Lower leg skin (tissue), 3 donors: ENCODE measurements around the gene ZNF365.
A peak's percentile ranks its signal among the peaks of the same experiment; 100 is the strongest.

Experiments
- POLR2A ChIP-seq, 2 donors: fragments of 450-650 bp; IDR thresholded peaks; one replicate each; pipeline ENCODE4 v1.6.1; 2016 to 2017; ENCODE audit warnings: antibody characterized with exemption in 2 of 2, mild to moderate bottlenecking in 1 of 2, moderate library complexity in 1 of 2
- TF ChIP-seq, protein P1 (sequence below), 3 donors: fragments of 450-650 bp; IDR thresholded peaks; one replicate each; pipeline ENCODE4 v1.5.1; 2016; ENCODE audit warnings: antibody characterized with exemption in 3 of 3, mild to moderate bottlenecking in 3 of 3, moderate library complexity in 2 of 3

- TF ChIP-seq POLR2A (IDR thresholded peaks at IDR 0.05), result no peak
- TF ChIP-seq, protein P1, sequence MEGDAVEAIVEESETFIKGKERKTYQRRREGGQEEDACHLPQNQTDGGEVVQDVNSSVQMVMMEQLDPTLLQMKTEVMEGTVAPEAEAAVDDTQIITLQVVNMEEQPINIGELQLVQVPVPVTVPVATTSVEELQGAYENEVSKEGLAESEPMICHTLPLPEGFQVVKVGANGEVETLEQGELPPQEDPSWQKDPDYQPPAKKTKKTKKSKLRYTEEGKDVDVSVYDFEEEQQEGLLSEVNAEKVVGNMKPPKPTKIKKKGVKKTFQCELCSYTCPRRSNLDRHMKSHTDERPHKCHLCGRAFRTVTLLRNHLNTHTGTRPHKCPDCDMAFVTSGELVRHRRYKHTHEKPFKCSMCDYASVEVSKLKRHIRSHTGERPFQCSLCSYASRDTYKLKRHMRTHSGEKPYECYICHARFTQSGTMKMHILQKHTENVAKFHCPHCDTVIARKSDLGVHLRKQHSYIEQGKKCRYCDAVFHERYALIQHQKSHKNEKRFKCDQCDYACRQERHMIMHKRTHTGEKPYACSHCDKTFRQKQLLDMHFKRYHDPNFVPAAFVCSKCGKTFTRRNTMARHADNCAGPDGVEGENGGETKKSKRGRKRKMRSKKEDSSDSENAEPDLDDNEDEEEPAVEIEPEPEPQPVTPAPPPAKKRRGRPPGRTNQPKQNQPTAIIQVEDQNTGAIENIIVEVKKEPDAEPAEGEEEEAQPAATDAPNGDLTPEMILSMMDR (IDR thresholded peaks at IDR 0.05), result peak in 1 of 3 donors; percentile 72
Observed at GRCh38 chr10:62437696-62438095, 63.5 kb downstream of the ZNF365 start.
